NCI-H1436 treated with DMSO at 0.1 percent for 48 hours (cell line): ENCODE data around the gene MRPL22.
A peak's percentile ranks its signal among the peaks of the same experiment; 100 is the strongest.
"Not testable (repeated sequence)": the region's sequence is repeated elsewhere in the genome, so short reads cannot be mapped to it uniquely, and the experiment has no call there.

Experiments used
- DNase-seq: peaks from one replicate; lab custom pipeline; 2025; lab: John Stamatoyannopoulos, UW

Gene MRPL22

DNA sequence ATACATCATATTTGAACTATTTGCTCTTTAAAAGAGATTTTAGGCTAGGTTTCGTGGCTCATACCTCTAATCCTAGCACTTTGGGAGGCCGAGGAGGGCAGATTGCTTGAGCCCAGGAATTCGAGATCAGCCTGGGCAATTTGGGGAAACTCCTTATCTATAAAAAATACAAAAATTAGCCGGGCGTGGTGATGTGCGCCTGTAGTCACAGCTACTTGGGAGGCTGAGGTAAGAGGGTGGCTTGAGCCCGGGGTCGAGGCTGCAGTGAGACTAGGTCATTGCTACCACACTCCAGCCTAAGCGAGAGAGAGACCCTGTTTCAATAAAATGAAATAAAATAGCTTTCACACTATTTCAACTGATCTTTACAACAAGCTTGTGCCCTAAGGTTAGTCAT is 500 bp upstream of the MRPL22 start:
- no peak for DNase-seq

DNA sequence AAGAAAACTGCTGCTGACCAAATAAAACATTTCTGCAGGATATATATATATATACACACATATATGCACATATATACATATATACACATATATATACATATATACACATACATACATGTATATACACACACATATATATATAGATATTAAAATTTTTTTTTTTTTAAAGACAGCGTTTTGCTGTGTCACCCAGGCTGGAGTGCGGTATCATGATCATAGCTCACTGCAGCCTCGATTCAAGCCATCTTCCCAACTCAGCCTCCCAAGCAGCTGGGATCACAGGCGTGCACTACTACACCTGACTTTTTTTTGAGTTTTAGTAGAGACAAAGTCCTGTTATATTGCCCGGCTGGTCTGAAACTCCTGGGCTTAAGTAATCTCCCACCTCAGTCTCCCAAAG is 2.7 kb downstream of the MRPL22 start:
- DNase-seq, result no peak

DNA sequence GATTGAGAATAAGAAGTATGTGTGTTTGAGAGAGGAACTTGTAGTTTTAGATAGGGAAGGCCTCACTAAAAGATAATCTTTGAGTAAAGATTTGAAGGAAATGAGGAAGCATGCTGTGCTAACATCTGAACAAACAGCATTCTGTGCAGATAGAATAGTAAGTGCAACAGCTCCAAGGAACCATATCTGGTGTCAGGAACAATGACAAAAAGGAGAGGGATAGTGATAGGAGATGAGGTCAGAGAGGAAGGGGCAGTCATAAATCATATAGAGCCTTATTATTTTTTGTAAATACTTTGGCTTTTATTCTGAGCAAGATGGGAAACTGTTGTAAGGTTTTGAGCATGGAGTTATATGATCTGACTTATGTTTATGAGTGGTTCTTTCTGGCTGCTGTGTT is 3.8 kb downstream of the MRPL22 start:
- no peak for DNase-seq

DNA sequence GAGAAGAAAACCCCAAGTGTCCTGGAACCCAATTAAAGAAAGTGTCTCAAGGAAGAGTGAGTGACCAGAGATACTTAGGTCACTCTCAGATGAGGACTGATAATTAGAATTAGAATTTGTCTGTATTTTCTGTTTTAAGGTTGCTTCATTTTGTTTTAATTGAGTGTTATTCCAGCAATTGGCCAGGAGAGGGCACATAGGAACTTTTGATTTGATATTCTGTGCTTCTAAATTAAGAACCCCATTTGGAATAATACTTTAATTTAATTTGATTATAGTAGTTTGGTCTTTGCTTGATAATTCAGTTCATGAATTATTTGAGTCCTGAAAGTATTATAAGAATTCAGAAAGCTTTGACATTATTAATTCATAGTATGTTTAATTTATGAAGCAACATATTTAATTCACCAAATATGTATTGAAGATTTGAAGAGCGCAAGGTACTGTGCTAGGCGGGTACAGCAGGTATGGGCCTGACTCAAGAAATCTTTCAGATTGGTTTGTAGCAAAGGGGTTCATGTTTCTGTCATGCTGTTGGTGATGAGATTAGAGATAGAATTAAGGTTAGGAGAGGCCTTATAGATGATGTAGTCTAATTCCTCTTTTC is 4.9 kb downstream of the MRPL22 start:
- DNase-seq, result no peak

DNA sequence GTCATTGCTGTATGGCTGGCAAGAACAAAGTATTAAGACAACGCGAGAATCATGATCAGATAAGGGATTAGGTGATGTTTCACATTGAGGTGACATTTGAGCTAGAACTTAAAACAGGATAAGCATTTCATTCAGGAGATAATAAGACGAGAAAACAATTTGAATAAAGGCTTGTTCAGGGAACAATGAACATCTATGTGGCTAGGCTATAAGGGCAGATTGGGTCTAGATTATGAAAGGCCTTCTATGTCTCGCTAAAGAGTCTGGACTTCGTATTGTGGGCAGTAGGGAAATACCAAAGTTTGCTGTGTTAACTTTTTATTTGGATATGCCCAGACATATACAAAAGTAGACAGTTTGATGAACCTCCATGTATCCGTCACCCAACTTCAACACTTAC is 6.9 kb downstream of the MRPL22 start:
- no peak for DNase-seq

DNA sequence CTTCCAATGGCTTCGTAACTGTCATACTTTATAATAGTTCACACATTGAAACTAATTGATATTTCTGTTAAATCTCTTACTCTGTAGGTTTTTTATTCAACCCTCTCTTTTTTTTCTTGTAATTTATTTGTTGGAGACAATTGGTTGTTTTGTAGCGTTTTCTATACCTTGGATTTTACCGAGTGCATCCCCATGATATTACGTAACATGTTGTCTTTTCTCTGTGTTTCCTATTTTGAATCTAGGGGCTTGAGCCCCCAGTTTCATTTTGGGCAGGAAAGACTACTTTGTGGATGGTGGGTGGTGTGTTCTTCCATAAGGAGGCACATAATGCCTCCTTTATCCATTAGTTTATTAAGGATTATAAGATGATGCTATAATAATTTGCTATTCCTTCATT is 7.4 kb downstream of the MRPL22 start:
- DNase-seq, result no peak

DNA sequence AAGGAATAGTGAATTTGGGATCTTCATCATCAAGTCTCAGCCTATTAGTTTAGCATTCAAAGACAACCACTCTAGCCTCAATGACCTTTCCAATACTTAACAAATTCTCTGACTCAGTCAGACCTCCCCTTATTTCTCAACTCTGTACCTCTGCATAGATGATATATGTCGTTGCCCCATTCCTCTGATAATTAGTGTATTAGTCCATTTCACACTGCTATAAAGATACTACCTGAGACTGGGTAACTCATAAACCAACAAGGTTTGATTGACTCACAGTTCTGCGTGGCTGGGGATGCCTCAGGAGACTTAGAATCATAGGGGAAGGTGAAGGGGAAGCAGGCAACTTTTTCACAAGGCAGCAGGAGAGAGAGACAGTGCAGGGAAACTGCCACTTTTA is 8.9 kb downstream of the MRPL22 start:
- DNase-seq, result no peak

DNA sequence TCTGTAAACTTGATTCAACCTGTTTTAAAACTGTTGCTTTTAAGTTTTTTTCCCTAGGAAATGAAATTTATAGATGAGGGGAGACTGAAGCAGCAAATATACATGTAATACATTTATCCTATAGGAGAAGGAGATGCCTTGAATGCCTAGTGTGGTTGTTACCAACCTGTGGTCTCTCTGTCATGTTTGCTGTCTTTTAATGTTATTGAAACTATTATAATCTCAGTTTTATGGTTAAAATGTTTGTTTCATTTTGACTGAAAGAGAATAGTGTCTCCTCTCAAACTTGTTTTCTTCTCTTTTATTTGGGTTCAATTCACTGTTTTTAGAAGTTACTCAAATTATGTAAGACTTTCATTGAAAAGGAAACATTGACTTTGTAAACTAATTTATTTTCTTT is 15.8 kb downstream of the MRPL22 start:
- no peak for DNase-seq

DNA sequence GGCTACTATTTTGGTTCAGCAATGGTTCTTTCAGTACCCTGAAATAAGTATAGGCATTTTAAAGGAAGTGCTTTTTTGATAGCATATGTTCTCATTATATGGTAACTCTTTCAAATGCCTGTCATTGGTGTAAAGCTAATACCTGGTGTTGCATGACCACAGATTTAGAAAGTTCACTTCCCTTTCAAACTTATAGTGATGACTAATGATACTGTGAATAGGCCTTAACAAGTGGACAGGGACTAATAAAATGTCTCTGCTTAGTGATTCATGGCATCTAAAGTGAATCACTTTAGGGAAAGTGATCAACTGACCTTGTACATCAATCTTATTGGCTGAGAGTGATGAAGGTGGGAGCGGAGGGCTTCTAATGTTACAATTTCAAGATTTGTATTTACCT is 21.6 kb downstream of the MRPL22 start:
- no peak for DNase-seq

DNA sequence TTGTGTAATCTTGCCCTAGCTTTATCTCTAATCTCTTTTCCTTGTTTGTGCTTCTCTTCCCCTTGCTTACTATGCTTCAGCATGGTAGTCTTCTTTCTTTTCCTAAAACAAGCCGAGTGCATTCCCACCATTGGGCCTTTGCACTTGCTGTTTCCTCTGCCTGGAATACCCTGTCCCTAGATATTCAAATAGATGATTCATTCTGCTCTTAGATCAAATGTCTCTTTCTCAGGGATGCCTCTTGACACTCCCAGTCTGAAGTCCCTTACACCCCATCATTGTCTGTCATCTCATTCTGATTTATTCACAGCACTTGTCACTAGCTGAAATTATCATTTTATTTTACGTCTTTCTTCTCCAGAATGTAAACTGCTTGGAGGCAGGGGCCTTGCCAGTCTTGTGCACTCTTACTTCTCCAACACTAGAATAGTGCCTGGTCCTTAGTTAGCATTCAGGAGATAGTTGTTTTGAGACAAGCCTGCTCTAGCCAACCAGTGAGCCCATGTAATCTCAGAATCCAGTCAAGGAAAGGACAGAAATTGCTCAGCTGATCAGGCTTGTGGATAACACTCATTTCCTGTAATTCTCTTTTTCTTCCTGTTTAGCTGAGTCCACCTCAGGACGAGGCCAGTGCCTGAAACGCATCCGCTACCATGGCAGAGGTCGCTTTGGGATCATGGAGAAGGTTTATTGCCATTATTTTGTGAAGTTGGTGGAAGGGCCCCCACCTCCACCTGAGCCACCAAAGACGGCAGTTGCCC is 25.4 kb downstream of the MRPL22 start:
- no peak for DNase-seq

DNA sequence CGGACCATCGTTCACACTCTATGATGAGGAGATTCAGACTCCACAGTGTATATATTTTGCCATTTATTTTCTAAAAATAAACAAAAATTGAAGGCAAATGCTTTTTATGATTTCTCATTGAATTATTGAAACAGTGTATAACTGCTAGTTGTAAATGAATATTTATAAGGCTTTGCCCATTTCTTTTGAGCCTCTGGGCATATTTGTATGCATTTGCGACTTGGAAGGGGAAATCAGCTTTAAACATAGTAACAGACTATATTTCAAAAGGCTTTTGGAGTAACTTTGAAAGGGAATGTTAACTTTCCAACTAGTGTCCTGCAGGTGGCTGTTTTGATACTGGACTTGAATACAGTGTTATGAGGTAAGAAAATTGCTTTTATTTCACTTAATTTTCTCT is 26.0 kb downstream of the MRPL22 start:
- DNase-seq, result no peak

DNA sequence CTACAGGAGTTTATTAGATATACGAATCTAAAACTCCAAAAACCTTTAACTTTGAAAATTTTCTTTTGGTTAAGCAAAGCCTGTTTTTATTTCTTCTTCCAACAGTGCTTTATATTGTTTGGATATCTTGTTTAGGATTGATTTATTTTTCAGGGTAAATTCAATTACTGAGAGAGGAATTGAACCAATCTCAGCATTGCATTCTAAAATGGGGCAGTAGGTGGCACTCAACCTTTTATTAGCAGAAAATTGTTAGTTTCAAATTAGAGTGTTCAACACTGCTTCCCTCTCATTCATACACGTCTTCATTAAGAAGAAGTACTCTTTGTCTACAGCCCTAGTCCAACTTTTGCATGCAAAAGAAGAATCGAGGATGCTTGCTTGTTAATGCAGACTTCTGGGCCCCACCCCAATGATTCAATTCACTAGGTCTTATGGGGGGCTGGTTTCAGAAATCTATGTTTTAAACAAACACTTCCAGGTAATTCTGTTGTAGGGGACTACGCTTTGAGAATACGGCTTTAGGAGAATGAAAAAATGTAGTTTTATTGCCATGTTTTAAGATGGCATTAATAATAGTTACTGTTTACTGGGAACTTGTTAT is 26.6 kb downstream of the MRPL22 start:
- no peak for DNase-seq

DNA sequence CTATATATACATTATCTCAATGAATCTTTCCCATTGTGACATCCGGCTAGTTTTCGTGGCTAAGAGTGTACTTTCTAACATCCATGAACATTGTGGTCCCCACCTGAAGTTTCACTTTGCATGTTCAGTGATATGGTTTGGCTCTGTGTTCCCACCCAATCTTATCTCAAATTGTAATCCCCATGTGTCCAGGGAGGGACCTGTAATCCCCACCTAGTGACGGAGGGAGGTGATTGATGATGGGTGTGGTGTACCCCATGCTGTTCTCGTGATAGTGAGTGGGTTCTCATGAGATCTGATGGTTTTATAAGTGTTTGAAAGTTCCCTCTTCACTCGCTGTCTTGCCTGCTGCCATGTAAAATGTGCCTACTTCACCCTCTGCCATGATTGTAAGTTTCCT is 28.1 kb downstream of the MRPL22 start:
- DNase-seq, result no peak

DNA sequence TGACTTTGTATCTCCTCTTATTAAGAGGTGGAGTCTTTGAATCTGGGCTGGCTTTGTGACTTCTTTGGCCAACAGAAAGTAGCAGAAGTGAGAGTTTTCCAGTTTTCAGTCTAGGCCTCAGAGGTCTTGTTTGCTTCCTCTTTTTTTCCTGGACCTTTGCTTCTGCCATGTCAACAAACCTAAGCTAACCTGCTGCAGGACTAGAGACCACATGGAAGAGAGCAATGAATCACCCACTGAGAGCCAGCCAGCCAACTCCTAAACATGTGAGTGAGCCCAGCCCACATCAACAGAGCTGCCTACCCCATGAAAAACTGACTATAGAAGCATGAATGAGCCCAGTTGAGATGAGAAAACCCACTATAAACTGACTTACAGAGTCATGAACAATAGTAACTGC is 29.9 kb downstream of the MRPL22 start:
- DNase-seq, result no peak

DNA sequence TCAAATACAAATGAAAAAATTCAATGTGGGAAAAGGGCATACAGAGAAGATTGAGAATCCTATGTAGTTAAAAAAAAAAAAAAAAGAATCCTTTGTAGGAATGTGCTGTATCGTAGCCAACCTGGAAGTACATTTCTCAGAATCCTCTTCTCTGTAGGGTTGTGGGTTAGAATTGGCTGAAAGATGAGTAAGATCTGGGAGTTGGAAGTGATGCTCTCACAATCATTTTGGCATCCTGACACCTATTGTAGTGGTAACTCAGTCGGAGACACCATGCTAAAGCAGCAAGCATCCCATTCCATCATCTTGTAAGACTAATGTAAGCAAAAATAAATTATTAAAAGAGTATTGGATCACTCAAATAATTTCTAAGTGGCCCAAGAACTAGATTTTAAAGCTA is 30.6 kb downstream of the MRPL22 start:
- DNase-seq, result no peak

DNA sequence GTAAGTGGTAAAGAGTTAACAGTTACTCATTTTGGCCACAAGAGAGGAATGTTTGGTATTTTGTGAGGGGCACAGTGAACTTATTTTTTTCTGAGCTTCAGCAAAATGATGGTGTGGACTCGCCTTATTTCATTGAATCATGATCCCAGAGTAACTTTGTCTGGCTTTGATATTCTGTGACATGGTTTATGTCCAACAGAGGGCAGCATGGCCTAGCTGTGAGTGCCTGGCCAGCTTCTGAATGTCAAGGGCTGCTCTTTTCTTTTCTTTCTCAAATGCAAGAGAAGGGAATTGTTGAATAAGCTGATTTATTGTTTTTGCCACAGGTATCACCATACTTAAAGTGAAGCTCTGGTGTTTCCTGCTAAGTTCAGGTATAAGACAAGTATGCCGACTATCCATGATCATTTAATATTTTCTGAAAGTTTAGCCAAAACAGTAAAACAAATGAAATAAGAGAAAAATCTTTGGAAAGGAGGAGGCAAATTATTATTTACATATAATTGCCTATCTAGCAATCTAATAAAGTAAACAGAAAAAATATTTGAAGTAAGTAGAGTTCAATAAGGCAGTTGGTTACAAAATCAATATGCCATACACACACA is 31.7 kb downstream of the MRPL22 start:
- DNase-seq, result no peak

DNA sequence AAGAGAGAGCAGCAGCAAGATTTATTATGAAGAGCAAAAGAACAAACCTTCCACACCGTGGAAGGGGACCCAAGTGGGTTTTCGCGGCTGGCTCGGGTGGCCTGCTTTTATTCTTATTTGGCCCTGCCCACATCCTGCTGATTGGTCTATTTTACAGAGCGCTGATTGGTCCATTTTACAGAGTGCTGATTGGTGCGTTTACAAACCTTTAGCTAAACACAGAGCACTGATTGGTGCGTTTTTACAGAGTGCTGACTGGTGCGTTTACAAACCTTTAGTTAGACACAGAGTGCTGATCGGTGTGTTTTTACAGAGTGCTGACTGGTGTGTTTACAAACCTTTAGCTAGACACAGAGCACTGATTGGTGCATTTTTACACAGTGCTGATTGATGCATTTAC is 35.2 kb downstream of the MRPL22 start:
- DNase-seq, result not testable (repeated sequence)

DNA sequence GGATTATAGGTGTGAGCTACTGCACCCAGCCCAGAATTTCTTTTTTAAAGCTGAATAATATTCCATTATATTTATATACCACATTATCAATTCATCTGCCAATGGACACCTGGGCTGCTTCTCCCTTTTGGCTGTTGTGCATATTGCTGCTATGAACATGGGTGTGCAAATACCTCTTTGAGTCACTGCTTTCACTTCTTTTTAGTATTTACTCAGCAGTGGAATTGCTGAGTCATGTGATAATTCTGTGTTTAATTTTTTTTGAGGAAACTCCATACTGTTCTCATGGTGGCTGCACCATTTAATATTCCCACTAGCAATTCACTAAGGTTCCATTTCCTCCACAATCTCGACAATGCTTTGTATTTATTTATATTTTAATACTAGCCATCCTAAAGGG is 36.5 kb downstream of the MRPL22 start:
- no peak for DNase-seq

DNA sequence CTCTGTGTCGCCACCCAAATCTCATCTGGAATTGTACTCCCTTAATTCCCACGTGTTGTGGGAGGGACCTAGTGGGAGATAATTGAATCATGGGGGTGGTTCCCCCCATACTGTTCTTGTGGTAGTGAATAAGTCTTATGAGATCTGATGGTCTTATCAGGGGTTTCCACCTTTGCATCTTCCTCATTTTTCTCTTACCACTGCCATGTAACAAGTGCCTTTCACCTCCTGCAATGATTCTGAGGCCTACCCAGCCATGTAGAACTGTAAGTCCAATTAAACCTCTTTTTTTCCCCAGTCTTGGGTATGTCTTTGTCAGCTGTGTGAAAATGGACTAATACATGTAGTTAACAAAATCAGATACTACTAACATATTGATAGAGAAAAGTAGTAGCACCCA is 37.4 kb downstream of the MRPL22 start:
- not testable (repeated sequence) for DNase-seq

DNA sequence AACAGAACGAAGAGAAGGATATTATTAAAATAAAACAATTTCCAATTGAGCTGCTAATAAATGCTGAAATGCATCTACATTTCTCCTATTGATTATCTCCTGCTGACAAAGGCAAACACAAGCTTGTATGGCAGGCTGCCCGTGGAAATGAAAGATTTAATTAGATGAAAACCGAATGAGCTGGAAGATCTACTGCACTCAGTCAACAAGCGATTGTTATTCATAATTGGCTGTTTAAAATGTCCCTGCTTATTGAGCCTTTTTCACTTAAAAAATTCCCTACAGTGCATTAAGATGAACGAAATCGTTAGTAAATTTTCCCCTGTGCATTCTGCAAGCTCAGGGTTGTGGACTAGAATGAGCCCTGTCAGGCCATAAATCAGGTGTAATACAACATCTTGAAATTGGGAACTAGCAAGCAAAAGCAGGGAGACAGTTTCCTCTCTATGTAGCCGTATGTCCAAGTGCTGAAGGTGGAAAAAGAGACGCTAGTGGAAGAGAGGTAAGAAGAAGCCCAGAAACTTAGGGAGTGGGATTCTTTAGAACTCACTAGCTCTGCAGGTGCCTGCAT is 44.2 kb downstream of the MRPL22 start:
- peak; percentile 65 for DNase-seq

DNA sequence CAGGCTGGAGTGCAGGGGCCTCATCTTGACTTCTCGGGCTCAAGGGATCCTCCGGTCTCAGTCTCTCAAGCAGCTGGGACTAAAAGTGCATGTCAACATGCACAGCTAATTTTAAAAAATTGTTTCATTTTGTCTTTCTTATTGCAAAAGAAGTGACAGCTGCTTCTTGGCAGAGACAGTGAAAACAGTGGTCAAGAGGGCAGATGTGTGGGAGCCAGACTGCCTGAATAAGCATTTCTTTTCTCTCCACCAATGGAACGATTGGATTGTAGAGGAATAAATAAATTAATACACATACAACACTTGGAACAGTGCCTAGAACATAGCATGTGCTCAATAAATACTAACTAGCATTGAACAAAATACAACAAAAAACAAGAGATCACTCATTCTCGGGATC is 45.3 kb downstream of the MRPL22 start:
- no peak for DNase-seq

DNA sequence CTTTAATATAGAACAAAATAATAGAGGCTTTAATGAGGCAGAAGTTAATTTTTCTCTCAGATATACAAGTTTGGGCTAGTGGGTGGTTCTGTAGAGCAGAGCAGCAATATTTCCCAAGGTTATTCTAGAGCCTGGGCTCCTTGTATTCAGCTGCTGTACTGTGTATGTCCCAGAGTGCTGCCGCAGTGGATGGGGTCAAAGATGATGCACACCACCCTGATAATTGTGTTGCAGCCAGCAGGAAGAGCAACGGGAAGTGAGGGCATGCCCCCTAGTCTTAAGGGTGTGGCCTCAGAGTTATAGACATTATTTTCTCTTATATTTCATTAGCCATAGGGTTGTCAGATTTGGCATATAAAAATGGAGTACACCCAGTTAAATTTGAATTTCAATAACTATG is 48.8 kb downstream of the MRPL22 start:
- no peak for DNase-seq

DNA sequence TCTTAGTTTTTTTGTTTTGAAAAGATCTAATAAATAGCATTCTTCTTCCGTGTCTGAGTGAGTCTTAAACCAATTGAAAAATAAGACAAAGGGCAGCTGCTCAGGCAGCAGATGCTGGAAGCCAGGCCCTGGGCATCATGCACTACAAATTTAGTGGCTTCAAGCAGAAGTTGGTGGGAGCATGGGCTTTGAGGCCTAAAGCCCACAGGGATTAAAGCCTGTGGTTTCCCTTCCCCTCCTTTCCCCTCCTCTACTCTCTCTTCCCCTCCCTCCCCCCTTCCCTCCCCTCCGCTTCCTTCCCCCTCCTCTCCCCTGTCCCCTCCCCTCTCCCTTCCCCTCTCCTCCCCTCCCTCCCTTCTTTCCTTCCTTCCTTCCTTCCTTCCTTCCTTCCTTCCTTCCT is 52.6 kb downstream of the MRPL22 start:
- no peak for DNase-seq
